ENCODE measurements around the gene DIPK1C.

Gene DIPK1C

GRCh38 chr18:74453642-74454198, 3.4 kb downstream of the DIPK1C start:
- Histone ChIP-seq H3K27me3 (ENCODE audit: insufficient read depth, poor library complexity, severe bottlenecking) (peaks cover 68% of the 10 kb centered on the region), H3K27ac (replicated peaks) (no peak overlapping the region), H3K4me3 (replicated peaks; ENCODE audit: insufficient read depth, low read length) (no peak overlapping the region)
- DNase-seq (ENCODE audit: low read depth in 1 of 2, low spot score in 1 of 2), result no peak
- TF ChIP-seq GABPA (IDR thresholded peaks at IDR 0.05; ENCODE audit: low read depth), result no peak
- TF ChIP-seq CTCF (IDR thresholded peaks at IDR 0.05; ENCODE audit: insufficient read depth, low read length), result no peak
- no peak for TF ChIP-seq SPI1 (IDR thresholded peaks at IDR 0.05; ENCODE audit: borderline replicate concordance, low read depth)
- TF ChIP-seq POLR2AphosphoS5 (IDR thresholded peaks at IDR 0.05; ENCODE audit: low read depth), result no peak

- Histone ChIP-seq H3K27ac (replicated peaks) (no peak overlapping the region), H3K4me3 (replicated peaks; ENCODE audit: insufficient read depth, low read length) (no peak overlapping the region), H3K27me3 (ENCODE audit: insufficient read depth, poor library complexity, severe bottlenecking) (peaks cover 65% of the 10 kb centered on the region)
- TF ChIP-seq GABPA (IDR thresholded peaks at IDR 0.05; ENCODE audit: low read depth) (no peak), POLR2AphosphoS5 (IDR thresholded peaks at IDR 0.05; ENCODE audit: low read depth) (no peak), REST (IDR thresholded peaks at IDR 0.05; ENCODE audit: insufficient replicate concordance, low read depth) (no peak), CTCF (IDR thresholded peaks at IDR 0.05; ENCODE audit: insufficient read depth, low read length) (no peak), SPI1 (IDR thresholded peaks at IDR 0.05; ENCODE audit: borderline replicate concordance, low read depth) (no peak)
- no peak for DNase-seq (ENCODE audit: low read depth in 1 of 2, low spot score in 1 of 2)
These were observed 4.0 kb downstream of the DIPK1C start for GRCh38 chr18:74453016-74453566.

GRCh38 chr18:74451148-74451547, 6.0 kb downstream of the DIPK1C start:
- no peak overlapping the region for H3K27ac ChIP-seq (replicated peaks)
- no peak for DNase-seq (ENCODE audit: low read depth in 1 of 2, low spot score in 1 of 2)
- TF ChIP-seq POLR2AphosphoS5 (IDR thresholded peaks at IDR 0.05; ENCODE audit: low read depth) (no peak), SPI1 (IDR thresholded peaks at IDR 0.05; ENCODE audit: borderline replicate concordance, low read depth) (no peak), GABPA (IDR thresholded peaks at IDR 0.05; ENCODE audit: low read depth) (no peak)
- H3K4me3 ChIP-seq (replicated peaks; ENCODE audit: insufficient read depth, low read length), result no peak overlapping the region
- peaks cover 49% of the 10 kb centered on the region for H3K27me3 ChIP-seq (ENCODE audit: insufficient read depth, poor library complexity, severe bottlenecking)

GRCh38 chr18:74450626-74451025, 6.5 kb downstream of the DIPK1C start:
- Histone ChIP-seq H3K4me3 (replicated peaks; ENCODE audit: insufficient read depth, low read length) (no peak overlapping the region), H3K27ac (replicated peaks) (no peak overlapping the region), H3K27me3 (ENCODE audit: insufficient read depth, poor library complexity, severe bottlenecking) (peaks cover 44% of the 10 kb centered on the region)
- TF ChIP-seq CTCF (IDR thresholded peaks at IDR 0.05; ENCODE audit: insufficient read depth, low read length) (no peak), SPI1 (IDR thresholded peaks at IDR 0.05; ENCODE audit: borderline replicate concordance, low read depth) (no peak), POLR2AphosphoS5 (IDR thresholded peaks at IDR 0.05; ENCODE audit: low read depth) (no peak), REST (IDR thresholded peaks at IDR 0.05; ENCODE audit: insufficient replicate concordance, low read depth) (no peak), GABPA (IDR thresholded peaks at IDR 0.05; ENCODE audit: low read depth) (no peak)
- no peak for DNase-seq (ENCODE audit: low read depth in 1 of 2, low spot score in 1 of 2)

All from HL-60 (cell line).